Stimulated activated CD8-positive, alpha-beta memory T cell treated with anti-CD3 and anti-CD28 coated beads, Interleukin-4, amount 100 ng/mL, for 24 hours (primary cell): Measurements from ENCODE around the gene NBEAL2.

Experiments
- DNase-seq: peaks from one replicate; pipeline ENCODE4 v3.0.0-alpha.2; 2020; ENCODE audit warnings: low read depth

The NBEAL2 gene

DNA sequence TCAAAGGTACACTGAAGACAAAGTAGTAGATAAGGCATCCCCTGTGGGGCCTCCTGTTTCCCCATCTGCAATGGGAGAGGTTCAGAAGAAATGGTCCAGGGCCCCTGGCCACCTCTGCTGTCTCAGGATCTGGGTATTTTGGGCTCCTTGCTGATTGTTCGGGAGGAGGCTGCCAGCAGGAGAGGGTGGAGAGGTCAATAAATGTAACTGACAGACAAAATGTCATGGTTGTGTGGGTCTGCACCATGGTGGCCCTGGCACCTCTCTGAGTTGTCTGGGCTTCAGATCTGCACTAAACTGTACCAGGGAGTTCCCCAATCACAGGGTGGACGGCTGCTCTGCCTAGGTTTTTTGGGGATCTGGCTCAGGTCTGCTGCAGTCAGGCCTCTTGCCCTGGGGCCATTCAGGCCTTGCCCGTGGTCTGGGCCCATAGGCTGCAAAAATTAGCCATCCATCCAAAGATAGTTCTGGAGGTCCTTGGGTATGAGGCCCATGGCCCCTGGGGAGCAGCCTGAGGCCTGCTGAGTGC, 7.4 kb downstream of the NBEAL2 start:
- DNase-seq = no peak

DNA sequence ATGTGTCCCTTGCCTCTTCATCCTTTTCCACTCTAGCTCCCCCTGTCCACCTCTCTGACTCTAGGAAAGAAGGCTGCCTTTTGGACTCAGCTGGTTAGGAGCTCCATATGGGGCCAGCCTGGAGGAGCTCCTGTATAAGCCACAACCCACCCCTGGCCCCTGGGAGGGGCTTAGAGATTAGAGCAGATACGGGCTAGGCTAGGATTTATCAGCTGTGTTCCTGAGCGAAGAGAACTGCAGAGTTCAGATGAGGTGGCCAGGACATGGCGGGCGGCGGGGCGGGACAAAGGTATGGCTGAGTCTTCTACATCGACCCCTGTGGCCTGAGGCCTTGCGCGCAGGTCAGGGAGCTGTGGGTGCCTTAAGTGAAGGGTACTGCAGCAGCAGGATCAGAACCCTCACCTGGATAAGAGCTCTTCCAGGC, 7.9 kb downstream of the NBEAL2 start:
- DNase-seq = no peak

DNA sequence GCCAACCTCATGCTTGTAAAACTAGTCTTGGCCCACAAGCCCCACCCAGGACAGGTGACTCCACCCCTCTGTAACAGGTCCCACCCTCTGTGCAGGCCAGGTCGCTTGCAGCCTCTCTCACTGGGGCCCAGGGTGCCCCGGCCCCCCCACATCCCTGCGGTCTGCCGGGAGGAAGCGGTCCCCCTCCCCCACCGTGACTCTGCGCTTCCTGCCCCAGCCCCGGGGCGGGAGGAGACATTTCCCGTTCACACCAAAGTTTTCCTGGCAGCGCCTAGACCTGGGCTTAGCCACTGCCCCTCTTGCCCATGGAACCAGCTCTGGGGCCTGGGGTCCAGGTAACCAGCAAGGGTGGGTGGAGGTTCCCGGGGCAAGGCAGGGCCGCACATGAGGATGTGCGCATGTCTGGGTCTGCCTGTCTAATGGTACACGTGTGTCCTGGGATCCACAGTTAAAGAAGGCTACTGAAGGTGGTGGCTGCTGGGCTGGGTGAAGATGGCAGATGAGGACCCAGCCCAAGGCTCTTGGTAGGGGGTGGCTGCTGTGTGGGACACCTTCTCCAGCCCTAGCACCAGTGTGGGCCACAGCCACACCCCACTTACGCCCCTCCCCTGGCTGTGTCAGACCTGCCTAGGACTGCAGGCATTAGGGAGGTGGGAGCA, 8.4 kb downstream of the NBEAL2 start:
- peak; percentile 77 for DNase-seq

DNA sequence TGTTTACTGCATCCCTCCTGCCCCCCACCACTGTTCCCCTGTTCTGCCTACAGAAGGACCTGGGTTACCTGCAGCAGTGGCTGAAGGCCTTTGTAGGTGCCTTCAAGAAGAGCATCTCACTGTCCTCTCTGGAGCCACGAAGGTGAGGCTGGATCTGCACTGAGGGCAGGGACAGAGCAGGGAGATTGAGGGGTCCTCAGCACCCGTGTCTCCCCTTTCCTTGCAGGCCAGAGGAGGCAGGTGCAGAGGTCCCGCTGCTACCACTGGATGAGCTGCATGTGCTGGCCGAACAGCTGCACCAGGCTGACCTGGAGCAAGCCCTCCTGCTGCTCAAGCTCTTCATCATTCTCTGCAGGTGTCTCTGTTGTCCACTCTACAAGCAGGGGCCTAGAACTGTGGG, 9.2 kb downstream of the NBEAL2 start:
- no peak for DNase-seq

DNA sequence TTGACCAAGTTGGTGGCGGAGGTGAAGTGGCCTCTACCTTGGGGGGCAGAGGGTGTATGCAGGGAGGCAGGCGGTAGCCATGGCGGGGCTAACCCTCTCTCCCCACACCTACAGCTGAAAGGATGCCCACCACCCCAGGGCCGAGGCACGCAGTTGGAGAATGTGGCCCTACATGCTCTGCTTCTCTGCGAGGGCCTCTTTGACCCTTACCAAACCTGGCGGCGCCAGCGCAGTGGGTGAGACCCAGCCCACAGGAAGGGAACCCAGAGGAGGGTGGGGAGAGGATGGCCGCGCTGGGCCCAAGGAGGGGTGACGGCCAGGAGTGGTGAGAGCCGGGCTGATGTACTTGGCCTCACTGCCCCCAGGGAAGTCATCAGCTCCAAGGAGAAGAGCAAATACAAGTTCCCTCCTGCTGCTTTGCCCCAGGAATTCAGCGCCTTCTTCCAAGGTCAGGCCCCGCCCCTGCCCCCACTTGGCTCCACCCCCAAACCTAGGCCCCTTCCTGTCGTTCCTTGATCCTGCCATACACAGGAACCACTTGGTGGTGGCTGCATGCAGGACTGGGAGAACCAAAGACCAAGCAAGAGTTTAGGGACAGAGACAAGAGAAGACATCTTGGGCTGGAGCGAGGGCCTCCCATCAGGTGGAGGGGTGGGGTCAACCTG, 9.8 kb downstream of the NBEAL2 start:
- no peak for DNase-seq

DNA sequence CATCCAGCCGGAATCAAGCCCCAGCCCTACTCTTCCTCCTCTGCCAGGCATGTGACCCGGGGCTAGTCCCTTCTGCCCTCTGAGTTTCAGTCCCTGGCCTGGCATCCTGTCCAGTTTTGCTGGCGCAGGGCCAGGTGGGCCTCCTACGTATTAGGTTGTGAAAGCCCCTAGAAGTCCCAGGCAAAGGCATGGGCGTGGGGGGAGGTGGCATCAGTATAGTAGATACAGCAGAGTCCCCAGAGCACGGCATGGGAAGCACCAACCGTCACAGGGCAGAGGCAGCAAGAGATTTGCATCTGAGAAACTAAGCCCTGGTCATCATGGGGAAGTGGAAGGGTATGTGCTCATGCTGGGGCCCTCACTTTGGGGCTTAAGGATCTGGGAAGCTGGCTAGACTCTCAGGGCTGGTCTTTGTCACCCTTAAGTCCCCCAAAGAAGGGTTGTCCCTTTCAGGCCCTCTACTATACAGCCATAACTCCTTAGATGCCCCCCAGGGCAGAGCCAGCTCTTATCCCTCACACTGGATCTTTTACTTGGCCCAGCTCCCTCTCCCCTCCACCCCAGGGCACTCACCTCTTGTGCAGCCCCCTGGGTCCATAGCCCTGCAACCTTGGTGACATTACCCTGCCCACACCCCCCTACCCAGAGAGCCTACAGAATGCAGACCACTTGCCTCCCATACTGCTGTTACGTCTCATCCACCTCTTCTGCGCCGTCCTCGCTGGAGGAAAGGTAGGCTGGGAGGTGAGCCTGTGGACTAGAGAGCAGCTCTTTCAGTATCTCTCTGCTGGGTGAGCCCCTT, 11.3 kb downstream of the NBEAL2 start:
- no peak for DNase-seq

DNA sequence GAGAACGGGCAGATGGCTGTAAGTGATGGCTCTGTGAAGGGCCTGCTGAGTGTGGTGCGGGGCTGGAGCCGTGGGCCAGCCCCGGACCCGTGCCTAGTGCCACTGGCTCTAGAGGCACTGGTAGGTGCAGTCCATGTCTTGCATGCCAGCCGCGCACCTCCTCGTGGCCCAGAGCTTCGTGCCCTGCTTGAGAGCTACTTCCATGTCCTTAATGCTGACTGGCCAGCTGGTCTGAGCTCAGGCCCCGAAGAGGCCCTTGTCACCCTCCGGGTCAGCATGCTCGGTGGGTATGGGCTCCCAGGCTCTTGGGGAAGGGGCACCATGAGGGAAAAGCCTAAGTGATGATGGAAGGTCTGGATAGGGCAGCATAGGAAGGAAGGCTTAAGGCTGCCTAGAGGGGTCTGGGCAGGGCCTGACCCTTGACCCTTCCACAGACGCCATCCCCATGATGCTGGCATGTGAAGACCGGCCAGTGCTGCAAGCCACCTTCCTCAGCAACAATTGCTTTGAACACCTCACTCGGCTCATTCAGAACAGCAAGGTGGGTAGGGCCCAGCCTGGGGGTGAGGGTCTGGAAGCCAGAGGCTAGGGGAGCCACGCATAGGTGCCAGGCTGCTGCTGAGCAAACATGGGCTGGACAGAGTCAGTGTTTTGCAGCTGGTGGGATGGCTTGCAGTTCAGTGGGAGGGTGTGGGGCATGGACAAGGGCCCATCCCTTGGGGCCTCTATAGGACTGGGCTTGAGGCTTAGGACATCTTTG, 12.1 kb downstream of the NBEAL2 start:
- DNase-seq = no peak

DNA sequence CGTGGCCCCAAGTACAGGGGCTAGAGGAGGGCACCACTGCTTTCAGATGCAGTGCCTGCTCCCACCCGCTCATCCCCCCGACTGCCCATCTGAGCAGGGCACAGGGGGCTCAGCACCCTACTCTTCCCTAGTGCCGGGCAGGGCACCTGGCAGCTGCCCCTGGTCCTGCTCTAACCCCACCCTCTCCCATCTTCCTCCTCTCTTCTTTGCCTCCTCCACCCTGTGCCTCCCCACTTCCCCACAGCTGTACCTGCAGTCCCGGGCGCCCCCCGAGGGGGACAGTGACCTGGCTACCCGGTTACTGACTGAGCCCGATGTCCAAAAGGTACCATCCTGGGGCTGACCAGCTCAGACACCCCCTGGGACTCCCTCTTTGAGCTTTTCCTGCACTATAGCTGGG, 12.8 kb downstream of the NBEAL2 start:
- no peak for DNase-seq

DNA sequence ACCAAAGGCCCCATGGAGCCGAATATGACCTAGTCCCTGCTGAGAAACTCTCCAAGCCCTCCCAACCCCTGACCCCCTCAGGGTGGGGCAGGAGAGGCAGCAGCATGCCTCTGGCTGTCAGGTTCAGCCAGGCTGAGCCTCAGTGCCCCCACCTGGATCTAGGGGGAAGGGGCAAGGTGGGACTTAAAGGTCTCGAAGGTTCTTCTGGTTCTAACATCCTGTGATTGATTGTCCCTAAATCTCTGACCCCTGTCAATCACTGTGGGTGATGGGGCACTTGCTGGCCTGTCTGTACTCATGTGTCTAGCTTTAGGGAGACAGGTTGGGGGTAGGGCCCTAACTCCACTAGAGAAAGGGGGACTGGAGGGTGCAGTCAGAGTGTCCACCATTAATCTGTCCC, 13.8 kb downstream of the NBEAL2 start:
- DNase-seq = no peak

DNA sequence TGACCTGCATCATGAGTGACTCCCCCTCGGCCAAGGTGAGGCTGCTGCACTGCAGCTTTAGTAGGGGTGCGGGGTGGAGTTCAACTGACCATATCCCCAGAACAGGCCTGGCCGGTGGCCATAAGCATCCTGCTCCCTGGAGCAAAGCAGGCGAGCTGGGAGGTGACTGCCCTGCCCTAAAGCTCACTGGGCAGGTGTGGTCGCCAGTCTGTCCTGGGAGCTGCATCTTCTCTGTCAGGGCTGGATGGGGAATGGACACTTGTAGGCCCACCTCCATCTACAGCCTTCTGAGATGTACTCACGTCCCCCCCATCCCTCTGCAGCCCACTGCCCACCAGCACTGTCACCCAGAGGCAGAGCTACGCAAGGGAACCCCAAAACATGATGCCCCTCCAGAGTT, 14.5 kb downstream of the NBEAL2 start:
- no peak for DNase-seq

DNA sequence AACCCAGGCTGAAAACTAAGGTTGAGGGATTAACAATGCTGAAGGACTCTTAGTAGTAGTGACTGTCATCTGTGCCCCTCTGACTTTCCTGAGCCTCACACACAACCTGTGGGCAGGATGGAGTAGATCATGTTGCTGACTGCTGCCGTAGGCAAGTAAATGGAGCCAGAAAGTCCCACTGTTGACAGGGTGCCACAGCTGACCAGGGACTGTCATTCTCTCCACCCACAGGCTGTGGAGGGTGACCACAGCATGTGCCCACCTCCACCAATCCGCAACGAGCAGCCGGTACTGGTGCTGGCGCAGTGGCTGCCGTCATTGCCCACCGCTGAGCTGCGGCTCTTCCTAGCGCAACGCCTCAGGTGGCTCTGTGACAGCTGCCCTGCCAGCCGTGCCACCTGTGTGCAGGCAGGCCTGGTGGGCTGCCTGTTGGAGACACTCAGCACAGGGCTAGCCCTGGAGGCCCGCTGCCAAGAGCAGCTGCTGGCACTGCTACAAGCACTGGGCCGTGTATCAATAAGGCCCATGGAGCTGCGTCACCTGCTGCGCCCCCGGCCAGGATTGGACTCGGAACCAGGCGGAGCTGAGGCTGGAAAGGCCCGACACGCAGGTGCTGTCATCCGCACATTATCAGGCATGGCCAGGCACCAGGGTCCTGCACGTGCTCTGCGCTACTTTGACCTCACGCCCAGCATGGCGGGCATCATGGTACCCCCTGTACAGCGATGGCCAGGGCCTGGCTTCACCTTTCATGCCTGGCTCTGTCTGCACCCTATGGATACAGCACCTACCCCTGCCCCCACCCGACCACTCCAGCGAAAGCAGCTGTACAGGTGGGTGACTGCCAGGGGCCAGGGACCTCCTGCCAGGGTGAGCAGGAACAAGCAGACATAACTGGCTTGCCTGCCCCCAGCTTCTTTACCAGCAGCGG, 15.6 kb downstream of the NBEAL2 start:
- DNase-seq = no peak

DNA sequence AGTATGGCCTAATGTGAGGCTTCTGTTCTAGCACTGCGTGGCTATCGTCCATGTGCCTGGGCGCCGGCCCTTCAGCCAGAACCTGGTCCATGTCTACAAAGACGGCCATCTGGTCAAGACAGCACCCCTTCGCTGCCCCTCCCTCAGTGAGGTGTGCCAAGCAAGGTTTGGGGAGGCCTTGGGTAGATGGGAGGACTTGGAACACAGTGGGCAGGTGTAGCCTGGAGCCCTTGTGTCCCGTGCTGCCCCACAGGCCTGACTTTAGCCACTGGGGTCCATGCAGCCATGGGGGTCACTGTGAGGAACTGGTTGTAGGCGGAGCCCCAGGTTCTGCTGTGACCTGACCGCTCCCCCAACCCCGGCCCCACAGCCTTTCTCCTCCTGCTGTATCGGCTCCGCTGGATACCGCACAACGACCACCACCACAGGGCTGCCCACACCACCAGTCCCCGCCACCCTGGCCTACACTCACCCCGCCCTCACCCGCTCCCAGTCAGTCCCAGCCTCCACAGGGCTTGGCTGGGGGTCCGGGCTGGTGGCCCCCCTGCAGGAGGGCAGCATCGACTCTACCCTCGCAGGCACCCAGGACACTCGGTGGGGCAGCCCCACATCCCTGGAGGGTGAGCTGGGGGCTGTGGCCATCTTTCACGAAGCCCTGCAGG, 16.6 kb downstream of the NBEAL2 start:
- no peak for DNase-seq

DNA sequence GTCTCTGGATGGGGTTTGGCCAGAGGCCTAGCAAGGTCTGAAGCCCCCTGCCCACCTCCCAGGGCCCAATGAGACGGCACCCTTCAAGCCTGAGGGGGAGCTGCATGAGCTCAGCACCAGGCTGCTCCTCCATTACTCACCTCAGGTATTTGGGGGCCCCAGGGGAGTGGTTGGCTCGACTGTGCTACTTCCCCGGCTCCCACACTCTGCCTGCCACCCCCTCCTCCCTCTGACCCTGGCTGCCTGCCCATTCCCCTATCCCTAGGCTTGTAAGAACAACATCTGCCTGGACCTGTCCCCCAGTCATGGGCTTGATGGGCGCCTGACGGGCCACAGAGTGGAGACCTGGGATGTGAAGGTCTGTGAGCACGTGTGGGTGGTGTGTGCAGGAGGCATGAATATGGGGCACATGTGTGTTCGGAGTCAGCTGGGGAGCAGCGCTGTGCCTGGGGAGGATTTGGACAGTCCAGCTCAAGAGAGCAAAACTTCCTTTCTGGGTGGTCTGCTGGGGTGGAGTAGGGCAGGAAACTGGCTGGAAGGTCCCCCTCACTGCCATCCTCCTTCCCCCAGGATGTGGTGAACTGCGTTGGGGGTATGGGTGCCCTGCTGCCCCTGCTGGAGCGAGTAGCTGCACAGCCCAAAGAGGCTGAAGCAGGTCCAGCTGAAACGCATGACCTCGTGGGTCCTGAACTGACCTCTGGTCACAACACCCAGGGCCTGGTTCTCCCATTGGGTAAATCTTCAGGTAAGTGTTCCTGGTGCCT, 17.4 kb downstream of the NBEAL2 start:
- no peak for DNase-seq

DNA sequence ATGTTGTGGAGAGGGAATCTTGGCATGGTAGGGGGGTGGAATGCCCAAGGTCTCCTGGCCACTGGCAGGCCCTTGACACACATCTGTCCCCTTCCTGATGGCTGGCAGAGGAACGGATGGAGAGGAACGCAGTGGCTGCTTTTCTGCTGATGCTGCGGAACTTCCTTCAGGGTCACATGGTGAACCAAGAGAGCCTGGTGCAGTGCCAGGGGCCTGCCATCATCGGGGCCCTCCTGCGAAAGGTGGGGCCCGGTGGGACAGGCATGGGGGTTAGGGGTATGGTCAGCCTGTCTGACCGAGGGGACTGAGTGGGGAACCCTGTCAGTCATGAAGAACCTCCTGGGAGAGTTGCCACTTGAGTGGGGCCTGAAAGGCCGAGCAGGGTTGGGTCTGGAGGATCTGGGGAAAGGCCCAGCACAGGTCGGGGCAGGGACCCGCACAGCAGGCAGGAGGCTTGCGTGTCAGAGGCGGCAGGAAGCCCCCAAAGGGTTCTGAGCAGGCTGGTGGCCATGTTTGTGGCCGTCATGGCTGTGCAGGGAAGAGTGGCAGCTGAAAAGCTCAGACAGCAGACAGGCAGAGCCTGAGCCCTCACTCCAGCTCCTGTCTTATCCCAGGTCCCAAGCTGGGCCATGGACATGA, 18.1 kb downstream of the NBEAL2 start:
- no peak for DNase-seq

DNA sequence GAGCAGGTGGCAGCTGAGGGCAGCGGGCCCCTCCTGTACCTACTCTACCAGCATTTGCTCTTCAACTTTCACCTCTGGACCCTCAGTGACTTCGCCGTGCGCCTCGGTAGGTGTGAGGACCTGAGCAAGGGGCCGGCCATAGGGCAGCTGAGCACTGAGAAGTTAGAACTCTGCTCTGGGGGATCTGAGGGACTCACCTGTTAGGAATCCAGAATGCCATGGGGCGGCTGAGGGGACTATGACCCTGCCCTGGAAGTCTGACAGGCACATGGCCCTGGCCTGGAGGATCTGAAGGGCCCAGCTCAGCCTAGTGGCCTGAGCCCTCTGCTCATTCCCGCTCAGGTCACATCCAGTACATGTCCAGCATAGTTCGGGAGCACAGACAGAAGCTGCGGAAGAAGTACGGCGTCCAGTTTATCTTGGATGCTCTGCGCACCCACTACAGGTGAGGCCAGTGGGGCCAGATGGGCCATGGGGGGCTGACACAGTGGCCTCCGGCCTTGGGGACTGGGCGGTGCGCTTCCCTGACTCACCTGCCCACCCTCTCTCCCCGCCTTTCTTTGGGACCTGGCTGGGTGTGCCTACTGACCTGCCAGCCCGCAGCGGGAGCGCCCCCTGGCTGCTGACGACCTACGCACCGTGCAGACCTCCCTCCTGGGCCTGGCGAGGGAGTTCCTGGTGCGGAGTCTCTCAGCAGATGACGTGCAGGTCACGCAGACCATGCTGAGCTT, 18.8 kb downstream of the NBEAL2 start:
- peak; percentile 64 for DNase-seq

DNA sequence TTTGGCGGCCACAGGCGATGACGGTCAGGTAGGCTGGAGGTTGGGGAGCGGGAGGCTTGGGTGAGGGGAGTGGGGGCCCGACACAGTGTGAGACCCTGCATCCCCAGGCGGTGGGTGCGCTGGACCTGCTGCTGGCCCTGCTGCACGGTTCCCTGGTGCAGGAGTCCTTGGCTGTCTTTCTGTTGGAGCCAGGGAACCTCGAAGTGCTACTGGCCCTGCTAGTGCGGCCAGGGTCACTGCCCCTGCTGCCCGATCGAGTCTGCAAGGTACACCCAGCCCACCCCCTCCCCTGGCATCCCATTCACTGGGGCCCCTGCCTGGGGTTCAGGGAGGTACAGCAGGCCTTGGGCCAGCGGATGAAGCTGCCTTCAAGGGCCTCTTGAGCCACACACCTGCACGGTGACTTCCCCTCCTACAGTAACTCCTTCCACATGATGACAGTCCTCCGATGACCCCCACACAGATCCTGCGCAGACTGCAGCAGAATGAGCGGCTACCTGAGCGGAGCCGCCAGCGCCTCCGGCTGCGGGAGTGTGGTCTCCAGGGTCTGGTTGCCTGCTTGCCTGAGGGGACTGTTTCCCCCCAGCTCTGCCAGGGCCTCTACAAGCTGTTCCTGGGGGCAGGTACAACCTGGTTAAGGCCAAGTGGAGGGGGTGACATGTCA, 19.5 kb downstream of the NBEAL2 start:
- no peak for DNase-seq

DNA sequence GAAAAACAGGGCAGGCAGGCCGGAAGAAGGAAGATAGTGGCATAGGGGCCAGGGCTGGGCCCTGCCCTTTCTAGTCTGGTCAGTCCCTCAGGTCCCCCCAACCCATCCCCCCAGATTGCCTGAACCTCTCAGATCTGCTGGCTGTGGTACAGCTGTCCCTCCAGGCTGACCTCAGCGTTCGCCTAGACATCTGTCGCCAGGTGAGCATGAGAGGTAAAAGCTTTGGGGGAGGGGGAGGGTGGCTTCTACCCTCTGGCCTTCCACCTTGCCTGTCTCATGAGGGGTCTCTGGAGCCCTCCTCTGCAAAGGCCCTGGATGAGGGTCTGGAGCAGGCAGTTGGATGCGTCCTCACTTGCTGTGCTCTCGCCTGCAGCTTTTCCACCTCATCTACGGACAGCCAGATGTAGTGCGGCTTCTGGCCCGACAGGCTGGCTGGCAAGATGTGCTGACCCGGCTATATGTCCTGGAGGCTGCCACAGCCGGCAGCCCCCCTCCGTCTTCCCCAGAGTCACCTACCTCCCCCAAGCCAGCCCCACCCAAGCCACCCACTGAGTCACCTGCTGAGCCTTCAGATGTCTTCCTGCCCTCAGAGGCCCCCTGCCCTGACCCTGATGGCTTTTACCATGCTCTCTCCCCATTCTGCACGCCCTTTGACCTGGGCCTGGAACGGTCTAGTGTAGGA, 20.2 kb downstream of the NBEAL2 start:
- DNase-seq = no peak
